ENCODE results near the gene PARP1.

DNA sequence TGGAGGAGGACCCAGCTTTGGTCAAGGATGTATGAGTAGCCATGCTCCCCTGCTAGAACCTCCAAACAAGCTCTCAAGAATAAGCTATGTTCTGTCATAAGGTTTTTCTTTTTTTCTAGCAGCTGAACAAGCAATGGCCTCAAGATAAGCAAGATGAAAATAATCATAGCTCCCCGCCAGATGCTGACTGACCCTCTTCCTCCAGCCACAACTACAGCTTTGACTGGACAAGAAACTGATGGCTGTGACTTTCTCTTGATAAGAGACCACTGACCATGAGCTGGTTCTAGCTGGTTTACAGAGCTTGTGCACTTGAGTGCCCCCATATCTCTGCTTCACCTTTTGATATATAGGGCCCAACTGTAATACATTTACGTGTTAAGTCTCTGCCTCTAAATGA is 38.2 kb upstream of the PARP1 start:
- no peak for TF ChIP-seq GATA2 (IDR thresholded peaks at IDR 0.05; ENCODE audit: low read depth, low read length)
- TF ChIP-seq GATA3 (IDR thresholded peaks at IDR 0.05; ENCODE audit: low read depth, low read length) = no peak

All from SH-SY5Y (cell line).